ENCODE measurements around the gene ATF2.

DNA sequence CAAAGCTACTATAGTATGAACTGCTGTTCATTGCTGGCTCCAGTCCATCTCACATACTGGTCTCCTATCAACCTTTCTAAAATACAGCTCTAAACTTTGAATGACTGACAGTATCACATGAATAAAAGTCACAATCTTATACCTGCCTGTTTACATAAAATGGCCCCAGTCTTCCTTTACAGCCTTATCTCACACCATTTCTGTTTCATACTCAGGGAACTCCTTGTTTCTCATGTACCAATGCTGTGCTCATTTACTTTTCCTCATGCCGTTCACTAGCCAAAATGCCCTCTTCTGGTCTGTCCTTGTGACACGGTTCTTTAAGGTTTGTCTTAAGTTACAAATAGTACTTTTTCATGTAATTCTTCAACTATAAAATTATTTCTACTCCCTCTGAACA is 7.3 kb upstream of the ATF2 start:
- no peak for TF ChIP-seq ZNF274 (IDR thresholded peaks at IDR 0.05; ENCODE audit: low read depth, low read length)
- no peak for TF ChIP-seq YY1 (IDR thresholded peaks at IDR 0.05; ENCODE audit: insufficient read depth, insufficient read length)
- no peak for TF ChIP-seq SUZ12 (IDR thresholded peaks at IDR 0.05; ENCODE audit: extremely low read depth, insufficient read depth, insufficient read length)

Data from NT2/D1 (cell line).